Glutamatergic neuron (in vitro differentiated cells): Measurements from ENCODE around the gene EVA1C. TPM values are rescaled to one million over a fixed set of nuclear protein-coding genes. Genes with fewer than 3 reads are reported as not detected.
A peak's percentile ranks its signal among the peaks of the same experiment; 100 is the strongest.

Experiments
- DNase-seq: peaks from one replicate; pipeline ENCODE4 v3.0.0; 2022
- H3K27ac Mint-ChIP-seq: one replicate; pipeline ENCODE4 v1.8.0; 2020; ENCODE audit warnings: mild to moderate bottlenecking, mixed read lengths, inconsistent platforms; ENCODE audit not compliant: unreplicated experiment
- H3K27me3 Mint-ChIP-seq: one replicate; pipeline ENCODE4 v1.8.0; 2020; ENCODE audit warnings: mild to moderate bottlenecking, moderate library complexity, mixed read lengths, inconsistent platforms; ENCODE audit not compliant: unreplicated experiment
- H3K36me3 Mint-ChIP-seq: one replicate; pipeline ENCODE4 v1.8.0; 2020; ENCODE audit warnings: mild to moderate bottlenecking, mixed read lengths, inconsistent platforms; ENCODE audit not compliant: unreplicated experiment
- H3K4me1 Mint-ChIP-seq: one replicate; pipeline ENCODE4 v1.8.0; 2020; ENCODE audit warnings: mild to moderate bottlenecking, low read depth, mixed read lengths, inconsistent platforms; ENCODE audit not compliant: unreplicated experiment
- H3K4me3 Mint-ChIP-seq: one replicate; pipeline ENCODE4 v1.8.0; 2020; ENCODE audit warnings: mild to moderate bottlenecking, mixed read lengths, inconsistent platforms; ENCODE audit not compliant: unreplicated experiment
- H3K9me3 Mint-ChIP-seq: one replicate; pipeline ENCODE4 v1.8.0; 2020; ENCODE audit warnings: mild to moderate bottlenecking, moderate library complexity, mixed read lengths, inconsistent platforms; ENCODE audit not compliant: unreplicated experiment
- CTCF ChIP-seq: fragments of 200-600 bp; sonication (generic); IDR thresholded peaks from one replicate; pipeline ENCODE4 v1.5.0; 2021; ENCODE audit not compliant: partially characterized antibody, unreplicated experiment
- total RNA-seq: library from RNA; stranded (reverse); fragmentation: NEBNext Ultra II Directional; extraction: Animal tissue kit (Norgen Biotek cat#: 25700); gene quantifications from one replicate; pipeline ENCODE4 v1.2.1, GENCODE V29; 2021; ENCODE audit not compliant: unreplicated experiment

The EVA1C gene
- total RNA-seq, 1 donor from 2014 or later: 2.5 TPM

GRCh38 chr21:32414579-32415358 is 2.3 kb downstream of the EVA1C start:
- DNase-seq: no peak
- peaks cover 32% of the 10 kb centered on the region for H3K4me1 Mint-ChIP-seq
- H3K9me3 Mint-ChIP-seq: peaks cover 8% of the 10 kb centered on the region
- TF ChIP-seq CTCF: peak; percentile 15
- H3K4me3 Mint-ChIP-seq: peak overlapping the region; percentile 76
- H3K27ac Mint-ChIP-seq: peak overlapping the region; percentile 76
- H3K27me3 Mint-ChIP-seq: peaks cover 14% of the 10 kb centered on the region
- H3K36me3 Mint-ChIP-seq: peaks cover 4% of the 10 kb centered on the region

GRCh38 chr21:32415451-32416398 is 3.2 kb downstream of the EVA1C start:
- no peaks in the 10 kb centered on the region for H3K36me3 Mint-ChIP-seq
- DNase-seq: peak; percentile 60
- peak overlapping the region; percentile 76 for H3K27ac Mint-ChIP-seq
- peak overlapping the region; percentile 76 for H3K4me3 Mint-ChIP-seq
- H3K27me3 Mint-ChIP-seq: peaks cover 14% of the 10 kb centered on the region
- peaks cover 25% of the 10 kb centered on the region for H3K4me1 Mint-ChIP-seq
- H3K9me3 Mint-ChIP-seq: peaks cover 8% of the 10 kb centered on the region
- no peak for TF ChIP-seq CTCF

- DNase-seq: no peak
- Mint-ChIP-seq H3K27ac (no peak overlapping the region), H3K4me1 (peaks cover 20% of the 10 kb centered on the region), H3K27me3 (peaks cover 11% of the 10 kb centered on the region), H3K9me3 (peaks cover 11% of the 10 kb centered on the region), H3K4me3 (no peak overlapping the region), H3K36me3 (peaks cover 9% of the 10 kb centered on the region)
- TF ChIP-seq CTCF: no peak
Observed at GRCh38 chr21:32418146-32418545, 5.6 kb downstream of the EVA1C start.

- no peak overlapping the region for H3K27ac Mint-ChIP-seq
- peaks cover 7% of the 10 kb centered on the region for H3K4me1 Mint-ChIP-seq
- no peak overlapping the region for H3K4me3 Mint-ChIP-seq
- H3K27me3 Mint-ChIP-seq: peaks cover 4% of the 10 kb centered on the region
- peaks cover 11% of the 10 kb centered on the region for H3K36me3 Mint-ChIP-seq
- peaks cover 8% of the 10 kb centered on the region for H3K9me3 Mint-ChIP-seq
- no peak for DNase-seq
- TF ChIP-seq CTCF: no peak
Observed at GRCh38 chr21:32422064-32422463, 9.6 kb downstream of the EVA1C start.
